ENCODE results near the gene SYCE3.

DNA sequence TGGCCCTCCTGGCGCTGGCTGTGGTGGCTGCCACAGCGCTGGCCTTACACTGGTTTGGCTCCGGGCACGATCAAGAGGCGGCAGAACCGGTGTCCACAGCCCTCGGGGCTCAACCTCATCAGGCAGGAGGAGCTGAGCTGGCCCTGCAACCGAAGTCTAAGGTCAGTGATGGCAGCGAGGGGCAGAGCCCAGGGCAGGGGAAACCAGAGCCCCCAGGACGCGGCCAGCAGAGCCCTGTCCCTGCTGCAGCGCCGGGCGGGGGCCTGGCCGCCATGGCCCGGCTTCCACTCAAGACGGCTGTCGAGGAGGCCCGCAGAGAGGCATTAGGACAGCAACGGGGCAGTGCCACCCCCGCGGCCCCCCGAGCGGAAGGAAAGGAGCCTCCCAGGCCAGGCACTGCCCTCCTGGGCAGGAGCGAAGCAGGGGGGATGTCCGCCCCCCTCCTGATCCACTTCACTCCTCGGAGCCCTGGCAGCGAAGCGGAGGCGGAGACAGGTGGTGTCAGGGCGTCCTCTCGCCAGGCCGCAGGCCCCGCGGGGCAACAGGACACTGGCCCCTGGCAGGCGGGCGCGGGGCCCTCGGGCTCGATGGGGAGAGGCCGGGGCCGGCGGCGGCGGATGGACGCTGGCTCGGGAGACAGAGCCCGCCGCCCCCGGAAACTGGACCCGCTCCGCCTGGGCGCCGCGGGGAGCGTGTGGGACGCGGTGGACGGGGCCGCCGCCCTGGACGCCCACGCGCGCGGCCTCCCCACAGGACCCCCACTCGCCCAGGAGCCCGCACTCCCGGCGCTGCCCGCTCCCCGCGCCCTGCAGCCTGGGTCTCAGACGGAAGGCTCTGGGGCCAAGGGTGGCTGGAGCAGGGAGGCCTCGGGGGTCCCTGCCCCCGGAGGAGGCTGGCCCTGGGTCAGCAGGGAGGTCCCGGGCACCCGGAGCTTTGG is 16.1 kb downstream of the SYCE3 start:
- TF ChIP-seq, protein P1, sequence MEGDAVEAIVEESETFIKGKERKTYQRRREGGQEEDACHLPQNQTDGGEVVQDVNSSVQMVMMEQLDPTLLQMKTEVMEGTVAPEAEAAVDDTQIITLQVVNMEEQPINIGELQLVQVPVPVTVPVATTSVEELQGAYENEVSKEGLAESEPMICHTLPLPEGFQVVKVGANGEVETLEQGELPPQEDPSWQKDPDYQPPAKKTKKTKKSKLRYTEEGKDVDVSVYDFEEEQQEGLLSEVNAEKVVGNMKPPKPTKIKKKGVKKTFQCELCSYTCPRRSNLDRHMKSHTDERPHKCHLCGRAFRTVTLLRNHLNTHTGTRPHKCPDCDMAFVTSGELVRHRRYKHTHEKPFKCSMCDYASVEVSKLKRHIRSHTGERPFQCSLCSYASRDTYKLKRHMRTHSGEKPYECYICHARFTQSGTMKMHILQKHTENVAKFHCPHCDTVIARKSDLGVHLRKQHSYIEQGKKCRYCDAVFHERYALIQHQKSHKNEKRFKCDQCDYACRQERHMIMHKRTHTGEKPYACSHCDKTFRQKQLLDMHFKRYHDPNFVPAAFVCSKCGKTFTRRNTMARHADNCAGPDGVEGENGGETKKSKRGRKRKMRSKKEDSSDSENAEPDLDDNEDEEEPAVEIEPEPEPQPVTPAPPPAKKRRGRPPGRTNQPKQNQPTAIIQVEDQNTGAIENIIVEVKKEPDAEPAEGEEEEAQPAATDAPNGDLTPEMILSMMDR (conservative IDR thresholded peaks at IDR 0.05; ENCODE audit: low read depth, low read length): no peak
- TF ChIP-seq EZH2 (IDR thresholded peaks at IDR 0.05; ENCODE audit: borderline replicate concordance, low read depth, low read length, poor library complexity, severe bottlenecking): no peak
